Right lobe of liver (tissue), 4 donors: ENCODE measurements around the gene NELL2.

Experiments
- POLR2A ChIP-seq: fragments of 450-650 bp; IDR thresholded peaks from one replicate; pipeline ENCODE4 v1.6.1; 2017; ENCODE audit warnings: antibody characterized with exemption, mild to moderate bottlenecking
- TF ChIP-seq, protein P1 (sequence below), 4 donors: fragments of 200-600 bp in 3 of 4; fragments of 450-650 bp in 1 of 4; IDR thresholded peaks; one replicate each; pipeline versions ENCODE4 v1.5.1 to v1.8.0; 2016 to 2022; ENCODE audit warnings: antibody characterized with exemption in 4 of 4, mild to moderate bottlenecking in 2 of 4
- donor health status: DM: no; HTN: no; CAD: no.
- donor health status: DM: no; HTN: no; CAD: no.
- donor health status: DM: no; HTN: yes; CAD: no.

DNA sequence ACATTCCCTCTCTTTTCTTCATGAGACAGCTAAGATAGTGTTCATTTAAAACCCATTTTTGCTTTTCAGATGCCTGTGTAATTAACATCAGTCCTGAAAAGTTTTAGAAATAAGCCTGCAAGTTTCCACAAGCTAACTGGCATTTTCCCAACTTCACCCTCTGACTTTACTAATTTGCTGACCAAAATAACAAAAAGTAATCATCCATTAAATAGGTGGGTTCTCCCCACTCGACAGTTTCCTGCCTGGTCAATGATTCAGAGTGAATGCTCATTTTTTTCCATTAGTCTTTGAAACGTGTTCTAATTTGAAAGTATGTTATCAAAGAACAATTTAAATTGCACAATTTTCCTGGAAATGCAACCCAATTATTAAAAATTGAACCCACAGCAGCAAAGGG is 23.6 kb downstream of the NELL2 start:
- TF ChIP-seq, protein P1, sequence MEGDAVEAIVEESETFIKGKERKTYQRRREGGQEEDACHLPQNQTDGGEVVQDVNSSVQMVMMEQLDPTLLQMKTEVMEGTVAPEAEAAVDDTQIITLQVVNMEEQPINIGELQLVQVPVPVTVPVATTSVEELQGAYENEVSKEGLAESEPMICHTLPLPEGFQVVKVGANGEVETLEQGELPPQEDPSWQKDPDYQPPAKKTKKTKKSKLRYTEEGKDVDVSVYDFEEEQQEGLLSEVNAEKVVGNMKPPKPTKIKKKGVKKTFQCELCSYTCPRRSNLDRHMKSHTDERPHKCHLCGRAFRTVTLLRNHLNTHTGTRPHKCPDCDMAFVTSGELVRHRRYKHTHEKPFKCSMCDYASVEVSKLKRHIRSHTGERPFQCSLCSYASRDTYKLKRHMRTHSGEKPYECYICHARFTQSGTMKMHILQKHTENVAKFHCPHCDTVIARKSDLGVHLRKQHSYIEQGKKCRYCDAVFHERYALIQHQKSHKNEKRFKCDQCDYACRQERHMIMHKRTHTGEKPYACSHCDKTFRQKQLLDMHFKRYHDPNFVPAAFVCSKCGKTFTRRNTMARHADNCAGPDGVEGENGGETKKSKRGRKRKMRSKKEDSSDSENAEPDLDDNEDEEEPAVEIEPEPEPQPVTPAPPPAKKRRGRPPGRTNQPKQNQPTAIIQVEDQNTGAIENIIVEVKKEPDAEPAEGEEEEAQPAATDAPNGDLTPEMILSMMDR (IDR thresholded peaks at IDR 0.05), result no peak
- no peak for TF ChIP-seq POLR2A
